Measurements from ENCODE around the gene FNDC7.

GRCh38 chr1:108669679-108670078 is 43.0 kb upstream of the FNDC7 start:
- TF ChIP-seq REST (IDR thresholded peaks at IDR 0.05; ENCODE audit: low read depth) (no peak), TAF1 (IDR thresholded peaks at IDR 0.05; ENCODE audit: low read depth) (no peak), EP300 (IDR thresholded peaks at IDR 0.05; ENCODE audit: borderline replicate concordance) (no peak), MAX (IDR thresholded peaks at IDR 0.05) (no peak), RAD21 (IDR thresholded peaks at IDR 0.05; ENCODE audit: low read depth) (no peak)

All from Ishikawa (cell line).